GOT3 (cell line): ENCODE measurements around the gene BPIFB6.
"Not testable (repeated sequence)": the region's sequence is repeated elsewhere in the genome, so short reads cannot be mapped to it uniquely, and the experiment has no call there.

ENCODE experiments used
- DNase-seq: peaks from one replicate; lab custom pipeline; 2025; ENCODE audit warnings: mixed read lengths; lab: John Stamatoyannopoulos, UW

BPIFB6 gene

DNA sequence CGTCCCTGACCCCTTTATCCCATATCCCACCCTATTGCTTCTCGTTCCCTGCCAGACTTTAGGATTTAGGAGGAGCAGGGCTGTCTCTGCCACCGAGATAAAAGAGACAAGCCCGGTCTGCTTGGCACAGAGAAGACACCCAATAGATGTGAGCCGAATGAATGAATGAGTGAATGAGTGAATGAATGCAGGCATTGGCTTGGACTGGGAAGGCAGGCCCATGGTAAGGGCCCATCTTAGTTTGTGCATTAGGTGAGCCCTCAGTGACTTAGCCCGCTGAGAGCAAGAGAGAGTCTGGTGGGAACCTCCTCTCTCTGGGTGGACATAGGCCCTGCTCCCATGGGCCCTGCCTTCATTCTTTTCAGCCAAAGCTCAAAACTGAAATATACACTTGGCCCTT lies 879 bp upstream of the BPIFB6 start:
- no peak for DNase-seq

DNA sequence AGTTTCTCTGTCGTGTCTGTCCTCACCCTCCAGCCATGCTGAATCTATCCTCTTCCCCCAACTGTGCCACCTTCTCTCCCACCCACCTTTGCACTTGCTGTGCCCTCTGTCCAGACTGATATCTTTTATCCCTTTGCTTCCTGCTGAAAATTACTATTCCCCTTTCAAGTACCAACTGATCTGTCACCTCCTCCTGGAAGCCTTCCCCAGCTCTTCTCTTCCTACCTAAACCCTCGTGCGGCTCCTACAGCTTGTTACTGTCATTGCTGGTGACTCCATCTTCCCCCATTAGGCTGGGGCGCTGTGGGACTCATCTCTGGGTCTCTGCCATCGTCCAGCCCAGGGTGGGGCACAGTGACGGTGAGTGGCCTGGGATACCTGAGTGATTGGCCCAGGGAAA lies 1.1 kb downstream of the BPIFB6 start:
- DNase-seq: no peak

DNA sequence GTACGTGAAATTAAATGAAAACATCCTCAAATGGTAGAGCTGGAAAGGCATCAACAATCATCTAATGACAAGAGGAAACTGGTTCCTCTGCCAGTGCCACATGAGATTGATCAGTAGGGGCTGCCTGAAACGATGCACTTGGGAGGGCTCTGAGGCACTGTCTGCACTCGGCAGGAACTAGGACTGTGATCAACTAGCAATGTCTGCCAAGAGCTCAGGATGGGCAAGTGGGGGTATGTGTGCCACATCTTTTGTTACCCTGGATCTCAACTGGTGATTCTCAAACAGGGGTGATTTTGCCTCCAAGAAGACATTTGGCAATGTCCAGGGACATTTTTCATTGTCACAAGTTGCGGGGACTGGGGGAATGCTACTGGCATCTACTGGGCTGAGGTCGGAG lies 1.9 kb downstream of the BPIFB6 start:
- DNase-seq: no peak

DNA sequence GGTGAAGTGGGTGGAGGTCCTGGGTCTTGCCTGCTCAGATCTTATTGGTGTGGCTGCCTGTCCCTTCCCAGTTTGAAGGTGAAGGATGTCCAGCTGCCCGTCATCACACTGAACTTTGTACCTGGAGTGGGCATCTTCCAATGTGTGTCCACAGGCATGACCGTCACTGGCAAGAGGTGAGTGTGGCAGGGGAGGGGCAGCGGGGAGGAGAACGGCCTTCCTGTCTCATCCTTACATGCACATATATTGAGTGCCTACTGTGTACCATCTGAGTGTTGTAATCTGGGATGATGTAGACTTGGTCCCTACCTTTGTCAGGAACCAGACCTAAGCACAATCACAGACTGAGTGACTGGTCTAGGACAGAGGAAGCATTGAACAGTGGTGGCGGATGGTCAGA lies 2.7 kb downstream of the BPIFB6 start:
- DNase-seq: no peak

DNA sequence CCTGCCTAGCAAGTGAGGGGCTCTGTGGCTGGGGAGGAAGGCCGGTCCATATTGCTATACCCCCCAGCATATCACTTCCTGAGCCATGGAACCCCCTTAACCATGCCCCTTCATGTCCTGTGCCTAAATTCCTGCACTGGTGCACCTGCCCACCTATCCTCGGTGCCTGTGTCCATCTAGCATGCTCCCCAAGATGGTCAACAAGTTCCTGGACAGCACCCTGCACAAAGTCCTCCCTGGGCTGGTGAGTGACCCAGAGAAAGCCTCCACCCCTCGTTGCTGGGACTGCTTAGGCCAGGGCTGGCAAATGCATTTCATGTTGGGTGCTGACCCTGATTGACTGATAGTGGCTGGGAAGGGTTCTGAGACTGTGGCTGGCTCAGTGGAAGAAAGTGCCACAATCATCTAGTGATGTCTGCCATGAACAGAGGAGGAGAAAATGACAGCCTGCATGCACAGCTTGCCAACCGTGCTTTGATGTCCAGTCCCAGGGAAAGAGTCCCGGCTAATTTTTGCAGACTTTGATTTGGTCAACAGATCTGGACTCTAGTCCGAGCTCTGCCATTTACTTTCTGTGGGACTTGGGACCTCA lies 3.5 kb downstream of the BPIFB6 start:
- DNase-seq: no peak

DNA sequence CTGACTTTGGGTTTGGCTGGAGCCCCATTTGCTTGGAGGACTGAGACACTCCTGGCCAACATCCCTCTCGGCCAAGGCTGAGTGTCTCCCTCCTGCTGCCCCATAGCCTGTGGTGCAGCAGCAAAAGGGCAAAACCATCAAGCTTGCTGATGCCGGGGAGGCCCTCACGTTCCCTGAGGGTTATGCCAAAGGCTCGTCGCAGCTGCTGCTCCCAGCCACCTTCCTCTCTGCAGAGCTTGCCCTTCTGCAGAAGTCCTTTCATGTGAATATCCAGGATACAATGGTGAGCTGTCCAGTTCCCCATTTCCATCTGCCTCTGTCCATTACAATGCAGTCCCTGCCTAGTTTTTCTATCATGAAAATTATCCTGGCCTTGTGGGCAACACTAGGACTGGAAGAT lies 6.0 kb downstream of the BPIFB6 start:
- DNase-seq: no peak

DNA sequence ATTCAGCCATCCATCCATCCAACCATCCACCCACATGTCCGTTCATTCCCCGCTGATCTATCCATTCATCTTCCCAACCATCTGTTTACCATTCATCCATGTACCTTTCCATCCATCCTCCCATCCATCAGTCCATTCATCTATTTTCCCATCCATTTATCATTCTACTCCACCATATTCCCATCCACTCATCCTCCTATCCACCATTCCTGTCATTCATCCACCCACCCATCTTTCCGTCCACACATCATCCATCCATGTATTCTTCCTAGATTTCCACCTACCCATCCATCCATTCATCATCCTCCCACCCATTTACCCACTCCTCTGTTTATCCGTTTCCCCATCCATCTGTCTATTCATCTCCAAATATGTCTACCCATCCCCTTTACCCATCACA lies 6.8 kb downstream of the BPIFB6 start:
- no peak for DNase-seq

DNA sequence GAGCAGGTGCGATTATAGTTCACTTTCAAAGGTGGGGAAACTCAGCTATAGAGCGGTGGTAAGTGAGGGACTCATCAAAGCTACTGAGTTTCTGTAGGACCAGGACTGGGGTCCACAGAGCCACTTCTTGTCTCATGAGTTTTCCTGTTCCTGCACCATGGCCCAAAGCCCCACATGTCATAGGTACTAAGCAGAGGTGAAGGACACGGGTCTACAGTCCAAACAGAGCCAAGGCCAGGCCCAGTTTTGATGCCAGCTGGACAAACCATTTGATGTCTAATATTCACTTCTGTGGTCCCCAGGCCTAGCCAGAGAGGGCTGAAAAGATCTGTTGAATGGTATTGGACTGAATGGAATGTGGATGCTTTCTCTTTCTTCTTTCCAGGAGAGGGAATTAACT lies 11.0 kb downstream of the BPIFB6 start:
- DNase-seq: no peak

DNA sequence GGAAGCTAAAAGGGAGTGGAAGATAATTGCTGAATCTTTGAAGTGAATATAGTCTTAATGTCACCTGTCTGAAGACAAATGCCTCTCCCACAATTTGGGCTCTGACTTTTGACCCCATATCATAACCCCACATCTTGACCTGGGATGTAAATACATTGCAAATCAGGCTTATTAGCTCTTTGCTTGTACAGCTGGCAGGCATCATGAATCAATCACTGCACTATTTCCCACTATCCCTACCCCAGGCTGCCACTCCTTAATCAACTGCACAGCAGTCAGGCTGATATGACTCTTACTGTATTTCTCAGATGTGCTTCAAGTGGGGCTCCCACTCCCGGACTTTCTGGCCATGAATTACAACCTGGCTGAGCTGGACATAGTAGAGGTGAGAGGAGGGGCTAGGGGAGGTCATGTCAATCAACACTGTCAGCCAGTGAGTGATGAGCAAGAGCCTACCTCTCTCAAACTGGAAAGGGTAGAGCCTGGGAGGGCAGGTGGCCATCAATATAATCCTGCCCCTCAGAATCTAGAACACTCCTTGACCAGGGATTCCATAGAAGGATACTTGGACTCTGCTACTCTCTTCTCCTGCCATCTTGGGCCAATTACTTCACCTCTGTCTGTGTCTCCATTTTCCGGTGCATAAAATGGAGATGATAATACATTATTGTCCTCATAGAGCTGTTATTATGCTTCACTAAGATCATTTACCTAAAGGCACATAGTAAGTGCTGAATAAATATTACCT lies 11.7 kb downstream of the BPIFB6 start:
- DNase-seq: no peak

DNA sequence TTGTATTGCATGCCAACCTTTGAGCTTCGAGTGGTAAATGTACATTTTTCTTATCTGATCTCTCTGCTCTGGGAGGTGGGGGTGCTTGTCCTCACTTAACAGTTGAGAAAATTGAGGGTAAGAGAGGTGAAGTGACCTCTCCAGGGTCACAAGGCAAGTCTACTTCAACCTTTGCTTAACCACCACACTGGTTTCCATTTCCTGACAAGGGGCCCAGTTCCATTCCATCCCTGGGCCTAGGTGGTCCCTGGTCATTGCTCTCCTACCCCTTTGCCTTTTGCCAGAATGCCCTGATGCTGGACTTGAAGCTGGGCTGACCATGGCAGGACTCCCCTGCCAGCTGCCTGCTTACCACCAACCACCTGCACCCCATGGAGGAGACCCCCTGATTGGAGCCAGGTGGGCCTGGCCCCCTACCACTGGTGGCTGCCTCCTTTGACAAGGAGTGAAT lies 12.3 kb downstream of the BPIFB6 start:
- no peak for DNase-seq

DNA sequence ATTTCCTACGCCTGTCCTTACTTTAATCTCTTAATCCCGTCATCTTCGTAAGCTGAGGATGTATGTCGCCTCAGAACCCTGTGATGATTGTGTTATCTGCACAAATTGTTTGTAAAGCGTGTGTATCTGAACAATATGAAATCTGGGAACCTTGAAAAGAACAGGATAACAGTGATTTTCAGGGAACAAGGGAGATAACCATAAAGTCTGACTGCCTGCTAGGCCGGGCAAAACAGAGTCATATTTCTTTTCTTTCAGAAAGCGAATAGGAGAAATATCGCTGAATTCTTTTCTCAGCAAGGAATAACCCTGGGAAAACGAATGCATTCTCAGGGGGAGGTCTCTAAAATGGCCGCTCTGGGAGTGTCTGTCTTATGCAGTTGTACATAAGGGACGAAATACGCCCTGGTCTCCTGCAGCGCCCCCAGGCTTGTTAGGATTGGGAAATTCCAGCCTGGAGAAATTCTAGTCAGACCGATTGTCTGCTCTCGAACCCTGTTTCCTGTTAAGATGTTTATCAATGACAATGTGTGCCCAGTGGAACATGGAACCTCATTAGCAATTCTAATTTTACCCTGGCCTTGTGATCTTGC lies 13.8 kb downstream of the BPIFB6 start:
- not testable (repeated sequence) for DNase-seq

DNA sequence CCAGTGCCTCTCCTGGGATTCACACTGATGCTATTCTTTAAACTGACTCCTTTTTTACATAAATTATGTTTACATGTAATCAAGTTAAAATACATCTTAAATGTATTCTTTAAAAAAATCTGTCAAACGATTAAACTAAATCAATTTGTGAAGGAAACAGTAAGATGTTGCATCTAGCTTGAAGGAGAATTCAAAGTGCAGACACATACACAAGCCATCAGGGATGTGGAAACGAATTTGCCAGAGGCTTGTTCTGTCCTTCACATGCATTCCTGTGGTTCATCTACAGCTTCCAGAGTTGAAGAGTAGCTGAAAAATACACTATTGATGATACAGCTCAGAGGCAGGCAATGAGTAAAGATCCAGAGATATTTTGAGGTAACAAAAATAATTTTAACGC lies 15.0 kb downstream of the BPIFB6 start:
- DNase-seq: no peak

DNA sequence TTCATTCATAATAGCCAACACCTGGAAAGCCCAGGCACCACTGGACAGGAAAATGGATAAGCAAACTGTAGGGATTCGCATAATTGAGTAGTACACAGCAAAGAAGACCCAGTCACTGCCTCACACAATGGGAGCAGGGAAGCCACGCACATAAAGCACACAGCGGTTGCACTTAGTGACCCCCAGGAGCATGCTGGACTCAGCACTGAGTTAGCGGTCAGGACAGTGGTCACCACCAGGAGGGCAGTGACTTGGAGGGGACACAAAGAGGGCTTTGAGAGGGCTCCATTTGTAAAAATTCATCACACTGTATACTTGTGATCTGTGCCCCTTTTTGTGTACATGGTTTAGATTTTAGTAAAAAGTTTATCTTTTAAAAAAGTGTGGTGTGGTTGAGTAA lies 19.9 kb downstream of the BPIFB6 start:
- DNase-seq: no peak

DNA sequence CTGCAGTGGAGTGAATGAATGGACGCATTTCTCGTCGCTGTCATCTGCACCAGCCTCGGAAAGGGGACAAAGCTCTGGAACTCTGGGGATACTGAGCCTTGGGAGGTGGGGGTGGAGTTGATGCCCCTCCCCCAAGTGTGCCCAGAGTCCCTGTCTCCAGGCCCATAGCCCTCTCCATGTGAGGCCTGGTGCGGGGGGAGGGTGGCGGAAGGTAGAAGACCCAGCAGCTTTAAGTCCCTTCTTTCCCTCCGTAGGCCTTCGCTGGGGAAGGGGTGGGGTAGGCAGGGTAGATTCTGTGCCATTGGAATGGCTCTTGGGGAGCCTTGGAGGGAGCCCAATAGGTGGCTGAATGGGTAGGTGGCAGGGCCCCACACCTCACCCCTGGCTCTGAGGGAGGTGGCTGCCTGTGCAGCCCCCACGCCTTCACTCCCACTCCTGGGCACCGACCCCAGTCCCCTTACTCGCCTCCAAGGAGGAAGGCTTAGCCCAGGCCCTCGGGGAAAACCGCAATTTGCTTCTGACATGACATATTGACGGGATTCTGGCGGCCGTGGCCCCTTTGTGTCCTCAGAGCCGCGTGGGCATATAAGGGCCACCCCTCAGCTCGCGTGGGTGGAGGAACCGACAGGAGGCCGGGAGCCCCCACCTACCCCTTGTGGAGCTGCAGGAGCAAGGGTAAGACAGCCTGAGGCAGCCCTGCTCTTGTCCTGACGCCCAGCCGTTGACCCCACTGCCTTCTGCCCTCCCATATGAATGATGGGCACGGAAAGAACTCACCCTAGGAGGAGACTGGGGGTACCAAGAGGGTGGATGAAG lies 22.1 kb downstream of the BPIFB6 start, which contains the start of gene BPIFB3:
TSS of gene BPIFB3 (plus strand) at position 613 of the 816 bp plus-strand sequence. CDS start 1,533 bp downstream, outside the sequence.
- DNase-seq: no peak

DNA sequence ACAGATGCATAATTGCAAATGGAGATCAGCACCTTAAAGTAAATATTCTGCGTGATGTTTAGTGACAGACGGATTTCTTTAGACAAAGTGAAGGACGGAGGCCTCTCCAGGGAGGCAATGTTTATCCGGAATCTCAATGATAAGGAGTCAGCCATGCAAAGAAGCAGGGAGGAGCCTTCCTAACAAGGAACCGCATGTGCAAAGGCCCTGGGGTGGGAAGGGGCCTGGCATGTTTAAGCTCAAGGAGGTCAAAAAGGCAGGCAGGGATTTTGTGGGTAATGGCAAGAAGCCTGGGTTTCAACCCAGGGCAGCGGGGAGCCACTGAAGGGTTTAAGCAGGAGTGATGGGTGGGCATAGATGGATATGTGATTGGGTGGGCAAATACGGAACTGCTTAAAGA lies 22.9 kb downstream of the BPIFB6 start:
- no peak for DNase-seq

DNA sequence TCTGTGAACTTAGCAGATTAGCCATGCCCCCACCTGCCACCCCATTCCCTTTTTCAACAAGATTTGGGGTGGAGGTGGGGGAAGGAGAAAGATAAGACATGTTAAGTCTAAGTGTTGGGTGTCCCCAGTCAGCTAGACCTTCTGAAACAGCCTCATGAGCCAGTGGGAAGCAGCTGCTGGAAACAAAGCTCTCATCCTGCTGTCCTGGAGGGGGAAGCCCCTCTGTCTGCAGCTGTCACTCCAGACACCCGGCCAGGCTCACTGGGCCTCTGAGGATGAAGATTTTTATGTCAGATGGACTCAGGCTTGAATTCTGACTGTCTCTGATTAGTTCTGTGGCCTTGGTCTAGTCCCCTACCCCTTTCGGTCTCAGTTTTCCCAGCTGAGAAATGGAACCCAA lies 23.3 kb downstream of the BPIFB6 start:
- no peak for DNase-seq

DNA sequence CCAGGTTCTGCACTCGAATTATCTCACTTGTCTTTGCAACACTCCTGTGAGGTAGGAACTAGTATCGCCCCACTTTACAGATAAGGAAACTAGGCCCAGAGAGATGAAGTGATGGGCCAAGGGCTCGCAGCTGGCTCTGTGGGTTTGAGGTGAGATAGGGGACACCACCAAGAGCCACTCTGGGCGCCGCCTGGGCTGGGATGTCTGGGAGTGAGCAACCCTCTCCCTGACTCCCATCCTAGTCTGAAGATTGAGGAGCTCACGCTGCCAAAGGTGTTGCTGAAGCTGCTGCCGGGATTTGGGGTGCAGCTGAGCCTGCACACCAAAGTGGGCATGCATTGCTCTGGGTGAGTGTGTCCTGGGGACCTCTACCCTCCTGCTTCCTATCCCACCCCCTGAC lies 27.7 kb downstream of the BPIFB6 start:
- no peak for DNase-seq

DNA sequence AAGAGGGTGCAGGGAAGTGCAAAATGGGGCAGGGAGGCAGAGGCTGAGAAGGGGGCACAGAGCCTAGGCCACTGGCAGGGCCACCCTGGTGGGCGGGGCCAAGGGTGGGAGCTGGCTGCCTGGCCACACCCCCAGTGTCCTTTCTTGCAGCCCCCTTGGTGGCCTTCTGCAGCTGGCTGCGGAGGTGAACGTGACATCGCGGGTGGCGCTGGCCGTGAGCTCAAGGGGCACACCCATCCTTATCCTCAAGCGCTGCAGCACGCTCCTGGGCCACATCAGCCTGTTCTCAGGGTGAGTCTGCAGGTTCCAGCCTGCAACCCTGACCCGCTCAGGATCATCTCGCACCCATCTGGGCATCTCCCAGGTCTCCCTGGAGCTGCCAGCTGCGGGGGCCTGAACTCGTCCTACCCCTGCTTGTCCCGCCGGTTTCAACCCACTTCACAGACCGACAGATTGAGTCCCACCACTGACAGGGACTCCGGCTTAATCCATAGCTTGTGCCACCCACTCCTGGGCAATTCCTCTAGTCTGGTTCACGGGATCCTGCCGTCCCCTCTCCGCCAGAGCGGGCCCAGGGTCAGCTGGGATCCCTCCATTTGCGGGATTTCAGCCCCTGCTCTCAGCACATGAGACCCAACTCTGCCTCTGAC lies 28.4 kb downstream of the BPIFB6 start:
- no peak for DNase-seq

DNA sequence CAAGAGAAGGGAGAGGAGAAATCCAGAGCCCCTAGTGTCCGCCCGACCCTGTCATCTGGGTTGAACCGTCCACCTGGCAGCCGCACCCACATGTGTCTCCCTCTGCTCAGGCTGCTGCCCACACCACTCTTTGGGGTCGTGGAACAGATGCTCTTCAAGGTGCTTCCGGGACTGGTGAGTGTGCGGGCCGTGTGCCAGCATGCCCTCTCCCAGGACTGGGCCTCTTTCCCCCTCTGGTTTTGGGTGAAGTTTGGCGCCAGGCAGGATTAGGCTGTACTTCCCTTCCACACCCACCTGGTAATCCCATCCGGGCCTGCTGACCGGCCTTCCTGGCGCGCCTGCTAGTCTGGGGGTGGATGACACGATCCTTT lies 30.2 kb downstream of the BPIFB6 start:
- DNase-seq: no peak

DNA sequence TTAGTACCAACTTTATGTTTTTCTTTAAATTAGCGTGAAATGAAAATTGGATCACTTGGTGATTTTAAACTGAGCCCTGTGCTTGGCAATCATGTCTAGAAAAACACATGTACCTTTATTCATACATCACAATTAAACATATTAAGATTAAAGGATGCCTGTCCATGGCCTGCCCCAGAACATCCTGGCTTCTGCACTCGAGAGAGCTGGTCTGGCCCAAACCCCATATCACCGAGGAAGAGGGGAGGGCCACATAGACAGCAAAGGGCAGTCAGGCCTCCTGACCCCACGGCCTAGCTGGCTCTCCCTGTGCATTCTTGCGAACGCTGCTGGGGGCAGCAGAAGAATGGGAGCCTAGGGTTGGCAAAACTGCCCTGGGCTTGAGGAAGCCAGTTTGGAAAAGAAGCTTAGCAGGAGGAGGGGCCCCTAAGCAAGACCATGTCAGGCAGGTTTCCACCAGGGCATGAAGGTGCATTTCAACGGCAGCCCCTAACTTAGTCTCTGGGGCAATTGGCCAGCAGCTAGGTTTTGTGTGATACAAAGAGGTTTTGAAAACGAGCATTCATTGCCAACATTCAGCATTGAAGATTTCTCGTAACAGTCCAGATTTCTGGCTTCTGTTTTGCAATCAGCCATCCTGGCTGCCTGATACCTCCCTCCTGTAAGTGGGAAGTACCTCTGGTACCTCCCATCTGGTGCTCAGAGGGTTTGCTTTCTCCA lies 30.8 kb downstream of the BPIFB6 start:
- no peak for DNase-seq

DNA sequence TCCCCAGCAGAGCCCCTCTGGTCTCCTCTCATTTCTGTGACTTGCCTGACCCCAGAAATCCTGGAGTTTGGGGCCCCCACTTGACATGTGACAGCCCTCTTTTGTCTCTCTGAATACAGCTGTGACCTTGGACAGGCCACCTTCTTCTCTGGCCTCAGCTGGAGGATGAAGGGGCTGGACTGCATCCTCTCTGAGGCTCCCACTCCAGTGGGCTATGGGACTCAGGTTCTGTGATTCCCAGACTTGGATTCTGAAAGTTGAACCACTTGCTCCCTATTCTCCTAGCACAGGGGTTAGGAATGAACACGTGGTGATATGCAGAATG lies 31.3 kb downstream of the BPIFB6 start:
- no peak for DNase-seq

DNA sequence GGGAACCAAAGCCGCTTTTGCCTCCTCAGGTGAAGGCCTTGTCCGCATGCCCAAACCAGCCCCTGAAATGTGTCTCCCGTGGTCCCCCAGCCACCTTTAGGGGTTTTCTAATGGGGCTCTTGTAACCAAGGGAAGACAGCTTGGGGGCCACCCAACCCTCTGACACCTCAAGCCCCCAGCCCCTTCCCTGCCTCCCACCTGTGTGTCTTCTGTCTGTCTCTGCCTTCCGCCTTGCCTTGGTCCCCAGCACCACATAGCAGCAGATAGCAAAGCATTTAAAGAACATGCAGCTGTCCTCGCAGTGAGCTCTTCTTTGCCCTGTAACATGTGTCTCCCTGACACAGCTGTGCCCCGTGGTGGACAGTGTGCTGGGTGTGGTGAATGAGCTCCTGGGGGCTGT lies 31.8 kb downstream of the BPIFB6 start:
- no peak for DNase-seq
